ENCODE measurements around the gene PHACTR4. TPM values are rescaled to one million over a fixed set of nuclear protein-coding genes. Genes with fewer than 3 reads are reported as not detected.

The PHACTR4 gene
- total RNA-seq, 2 experiments from 2014 or later, result 20.3 to 20.9 TPM

DNA sequence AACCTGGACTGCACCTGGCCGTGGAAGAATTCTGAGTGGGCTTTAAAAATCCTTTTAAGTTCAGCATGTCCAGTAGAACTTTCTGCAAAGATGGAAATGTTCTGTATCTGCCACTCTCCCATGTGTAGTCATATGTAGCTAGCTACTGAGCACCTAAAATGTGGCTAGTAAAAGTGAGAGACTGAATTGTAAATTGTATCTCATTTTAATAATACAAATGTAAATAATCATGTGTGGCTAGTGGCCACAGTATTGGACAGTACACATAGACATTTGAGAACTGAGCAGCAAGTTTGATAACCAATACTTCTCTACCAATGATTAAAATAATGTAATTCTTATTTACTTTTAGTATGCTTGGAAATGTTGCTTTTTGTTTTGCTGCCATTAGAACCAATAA lies 57.3 kb downstream of the PHACTR4 start:
- intact Hi-C loops (cut with micrococcal nuclease), result no loop called here
- Mint-ChIP-seq H3K36me3 (ENCODE audit: low read depth) (no peaks in the 10 kb centered on the region), H3K9me3 (no peaks in the 10 kb centered on the region), H3K4me3 (no peak overlapping the region), H3K27me3 (no peaks in the 10 kb centered on the region), H3K4me1 (ENCODE audit: low read depth) (peaks cover 7% of the 10 kb centered on the region), H3K27ac (no peak overlapping the region)
- CTCF ChIA-PET, result no interaction called here
- TF ChIP-seq, protein P1, sequence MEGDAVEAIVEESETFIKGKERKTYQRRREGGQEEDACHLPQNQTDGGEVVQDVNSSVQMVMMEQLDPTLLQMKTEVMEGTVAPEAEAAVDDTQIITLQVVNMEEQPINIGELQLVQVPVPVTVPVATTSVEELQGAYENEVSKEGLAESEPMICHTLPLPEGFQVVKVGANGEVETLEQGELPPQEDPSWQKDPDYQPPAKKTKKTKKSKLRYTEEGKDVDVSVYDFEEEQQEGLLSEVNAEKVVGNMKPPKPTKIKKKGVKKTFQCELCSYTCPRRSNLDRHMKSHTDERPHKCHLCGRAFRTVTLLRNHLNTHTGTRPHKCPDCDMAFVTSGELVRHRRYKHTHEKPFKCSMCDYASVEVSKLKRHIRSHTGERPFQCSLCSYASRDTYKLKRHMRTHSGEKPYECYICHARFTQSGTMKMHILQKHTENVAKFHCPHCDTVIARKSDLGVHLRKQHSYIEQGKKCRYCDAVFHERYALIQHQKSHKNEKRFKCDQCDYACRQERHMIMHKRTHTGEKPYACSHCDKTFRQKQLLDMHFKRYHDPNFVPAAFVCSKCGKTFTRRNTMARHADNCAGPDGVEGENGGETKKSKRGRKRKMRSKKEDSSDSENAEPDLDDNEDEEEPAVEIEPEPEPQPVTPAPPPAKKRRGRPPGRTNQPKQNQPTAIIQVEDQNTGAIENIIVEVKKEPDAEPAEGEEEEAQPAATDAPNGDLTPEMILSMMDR (IDR thresholded peaks at IDR 0.05), result no peak
- POLR2A ChIA-PET, result no interaction called here
- DNase-seq (no peak), ATAC-seq (no peak)

- TF ChIP-seq, protein P1 (IDR thresholded peaks at IDR 0.05), result no peak
- Mint-ChIP-seq H3K27ac (no peak overlapping the region), H3K4me3 (no peak overlapping the region), H3K9me3 (no peaks in the 10 kb centered on the region), H3K27me3 (no peaks in the 10 kb centered on the region), H3K4me1 (ENCODE audit: low read depth) (peaks cover 7% of the 10 kb centered on the region), H3K36me3 (ENCODE audit: low read depth) (no peaks in the 10 kb centered on the region)
- intact Hi-C loops (cut with micrococcal nuclease), result no loop called here
- CTCF ChIA-PET, result interaction anchor here (1.9 kb wide), 1 partner anchor 69 kb away, joined by 5 read pairs; no protein-coding TSS in a partner anchor
- DNase-seq (no peak), ATAC-seq (no peak)
- POLR2A ChIA-PET, result interaction anchor here (0.7 kb wide), 1 partner anchor 50 kb away, joined by 3 read pairs; no protein-coding TSS in a partner anchor
Observed at GRCh38 chr1:28428012-28428411, 58.5 kb downstream of the PHACTR4 start.

DNA sequence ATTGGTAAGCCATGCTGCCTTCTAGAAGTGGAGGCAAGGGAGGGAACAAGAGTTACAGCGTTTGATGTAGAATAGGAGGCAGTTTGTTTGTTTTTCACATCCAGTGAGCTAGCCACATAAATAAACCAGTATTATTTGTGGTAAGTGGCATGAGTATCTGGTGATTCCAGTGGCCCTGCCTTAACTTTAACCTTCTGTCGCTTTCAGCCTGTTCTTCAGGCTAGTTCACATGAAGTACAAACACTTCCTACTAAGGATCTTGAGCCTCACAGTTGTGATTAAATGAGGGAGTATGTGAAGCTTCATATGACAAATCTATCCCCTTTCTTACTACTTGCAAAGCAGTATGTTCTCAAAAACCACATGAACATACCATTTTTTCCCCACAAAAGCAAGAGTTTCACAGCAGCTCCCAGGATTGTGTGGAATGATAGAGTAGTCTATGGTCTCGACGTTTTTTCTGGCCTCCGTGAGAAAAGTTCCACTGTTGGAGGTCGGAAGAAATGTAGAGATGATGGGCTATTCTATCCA lies 59.5 kb downstream of the PHACTR4 start:
- H3K4me1 Mint-ChIP-seq (ENCODE audit: low read depth), result peaks cover 7% of the 10 kb centered on the region
- H3K36me3 Mint-ChIP-seq (ENCODE audit: low read depth), result no peaks in the 10 kb centered on the region
- no peaks in the 10 kb centered on the region for H3K9me3 Mint-ChIP-seq
- CTCF ChIA-PET, result interaction anchor here (1.0 to 2.1 kb wide), 3 partner anchors 10 to 220 kb away, joined by 4 to 5 read pairs (median 4); no protein-coding TSS in a partner anchor
- H3K27ac Mint-ChIP-seq, result no peak overlapping the region
- no peak overlapping the region for H3K4me3 Mint-ChIP-seq
- intact Hi-C loops (cut with micrococcal nuclease), result no loop called here
- no peaks in the 10 kb centered on the region for H3K27me3 Mint-ChIP-seq
- TF ChIP-seq, protein P1 (IDR thresholded peaks at IDR 0.05), result no peak
- no peak for ATAC-seq
- POLR2A ChIA-PET, result interaction anchor here (0.6 to 1.0 kb wide), 2 partner anchors 45 to 82 kb away, joined by 3 to 4 read pairs; no protein-coding TSS in a partner anchor
- DNase-seq, result no peak

DNA sequence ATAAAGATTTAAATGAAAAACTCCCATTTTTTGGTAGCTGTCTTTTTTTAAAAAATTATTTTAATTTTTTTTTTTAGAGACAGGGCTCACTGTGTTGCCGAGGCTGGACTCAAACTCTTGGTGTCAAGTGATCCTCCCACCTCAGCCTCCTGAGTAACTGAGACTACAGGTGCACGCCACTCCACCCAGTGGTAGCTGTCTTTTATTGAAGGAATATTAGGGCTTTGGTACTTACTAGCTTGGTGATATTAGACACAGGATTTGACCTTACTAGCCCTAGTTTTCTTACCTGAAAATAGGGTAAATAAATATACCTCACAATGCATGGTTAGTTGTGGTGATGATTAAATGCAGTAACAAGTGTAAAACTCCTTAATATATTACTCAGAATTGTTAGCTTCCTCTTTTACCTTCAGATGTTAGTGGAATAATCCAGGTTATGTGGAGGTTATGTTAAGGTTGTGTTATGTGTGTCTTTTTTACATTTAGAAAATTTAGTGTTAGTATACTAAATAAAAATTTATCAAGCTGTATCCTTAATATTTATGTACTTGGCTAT lies 66.8 kb downstream of the PHACTR4 start:
- CTCF ChIA-PET, result interaction anchor here (0.9 to 1.6 kb wide), 3 partner anchors 9 to 77 kb away, joined by 3 to 7 read pairs (median 7); no protein-coding TSS in a partner anchor
- intact Hi-C loops (cut with micrococcal nuclease), result no loop called here

More for the DNA sequence above, 66.8 kb downstream of the PHACTR4 start:
- no peaks in the 10 kb centered on the region for H3K9me3 Mint-ChIP-seq
- POLR2A ChIA-PET, result interaction anchor here (0.6 kb wide), 1 partner anchor 9 kb away, joined by 3 read pairs; no protein-coding TSS in a partner anchor
- H3K36me3 Mint-ChIP-seq (ENCODE audit: low read depth), result peaks cover 2% of the 10 kb centered on the region
- H3K4me3 Mint-ChIP-seq, result no peak overlapping the region
- TF ChIP-seq, protein P1 (IDR thresholded peaks at IDR 0.05), result no peak
- H3K4me1 Mint-ChIP-seq (ENCODE audit: low read depth), result peaks cover 22% of the 10 kb centered on the region
- DNase-seq (no peak), ATAC-seq (no peak)
- no peaks in the 10 kb centered on the region for H3K27me3 Mint-ChIP-seq
- H3K27ac Mint-ChIP-seq, result no peak overlapping the region
